Measurements from ENCODE around the gene DAP. TPM values are rescaled to one million over a fixed set of nuclear protein-coding genes. Genes with fewer than 3 reads are reported as not detected.

Gene DAP
- polyA plus RNA-seq, 1 donor (not counting 4 experiments of a cell fraction or from before 2014, with no cell fraction given): 30.4 TPM

GRCh38 chr5:10762776-10763500, 1.9 kb upstream of the DAP start:
- H3K27ac ChIP-seq (ENCODE audit: control insufficient read depth, insufficient read depth, low read length): no peak overlapping the region
- no peak overlapping the region for H3K4me3 ChIP-seq (ENCODE audit: control insufficient read depth in 2 of 3, extremely low read depth in 1 of 3, insufficient read depth in 2 of 3, low read depth in 1 of 3, low read length in 3 of 3)
- peaks cover 23% of the 10 kb centered on the region for H3K79me2 ChIP-seq (ENCODE audit: control insufficient read depth, insufficient read depth, low read length)
- H4K20me1 ChIP-seq (ENCODE audit: control insufficient read depth, extremely low read depth, insufficient read depth, low read length): no peaks in the 10 kb centered on the region
- H3K4me2 ChIP-seq (ENCODE audit: control insufficient read depth, extremely low read depth, insufficient read depth, low read depth, low read length): no peak overlapping the region
- no peak overlapping the region for H3K9ac ChIP-seq (ENCODE audit: control insufficient read depth, extremely low read depth, insufficient read depth, low read length)
- TF ChIP-seq CTCF (optimal IDR thresholded peaks at IDR 0.05 in 1 of 3, IDR thresholded peaks at IDR 0.05 in 1 of 3, conservative IDR thresholded peaks at IDR 0.05 in 1 of 3; ENCODE audit: extremely low read depth in 1 of 3, insufficient read depth in 2 of 3, low read length in 3 of 3) (no peak), EZH2 (IDR thresholded peaks at IDR 0.05; ENCODE audit: low read length) (no peak)
- no peak overlapping the region for H2AFZ ChIP-seq (ENCODE audit: control insufficient read depth, low read length)
- DNase-seq (ENCODE audit: low read depth, low spot score): no peak
- H3K9me3 ChIP-seq (ENCODE audit: control insufficient read depth, low read depth, low read length): no peaks in the 10 kb centered on the region
- dilution Hi-C loops (cut with MboI; ENCODE audit: extremely low pct_ligation_motif_present, low sequenced_read_pairs): no loop called here
- peaks cover 7% of the 10 kb centered on the region for H3K9me1 ChIP-seq (ENCODE audit: control insufficient read depth, extremely low read depth, insufficient read depth, low read length)
- peaks cover 16% of the 10 kb centered on the region for H3K4me1 ChIP-seq (ENCODE audit: control insufficient read depth, extremely low read depth, insufficient read depth, low read length)
- H3K36me3 ChIP-seq (ENCODE audit: control insufficient read depth in 2 of 2, extremely low read depth in 1 of 2, insufficient read depth in 2 of 2, low read length in 2 of 2): peaks cover 0 to 3% of the 10 kb centered on the region in 2 experiments
- no peak for FAIRE-seq
- H3K27me3 ChIP-seq (ENCODE audit: control insufficient read depth, extremely low read depth, insufficient read depth, low read length): no peaks in the 10 kb centered on the region

GRCh38 chr5:10761933-10762775, 1.1 kb upstream of the DAP start:
- H3K4me3 ChIP-seq (ENCODE audit: control insufficient read depth in 2 of 3, extremely low read depth in 1 of 3, insufficient read depth in 2 of 3, low read depth in 1 of 3, low read length in 3 of 3): peak overlapping the region in 2 of 3 experiments; percentile 60 to 63
- H3K9me1 ChIP-seq (ENCODE audit: control insufficient read depth, extremely low read depth, insufficient read depth, low read length): peaks cover 7% of the 10 kb centered on the region
- H3K79me2 ChIP-seq (ENCODE audit: control insufficient read depth, insufficient read depth, low read length): peaks cover 31% of the 10 kb centered on the region
- no peaks in the 10 kb centered on the region for H4K20me1 ChIP-seq (ENCODE audit: control insufficient read depth, extremely low read depth, insufficient read depth, low read length)
- peak overlapping the region; percentile 84 for H2AFZ ChIP-seq (ENCODE audit: control insufficient read depth, low read length)
- FAIRE-seq: no peak
- peak overlapping the region; percentile 76 for H3K4me2 ChIP-seq (ENCODE audit: control insufficient read depth, extremely low read depth, insufficient read depth, low read depth, low read length)
- DNase-seq (ENCODE audit: low read depth, low spot score): no peak
- dilution Hi-C loops (cut with MboI; ENCODE audit: extremely low pct_ligation_motif_present, low sequenced_read_pairs): no loop called here
- H3K36me3 ChIP-seq (ENCODE audit: control insufficient read depth in 2 of 2, extremely low read depth in 1 of 2, insufficient read depth in 2 of 2, low read length in 2 of 2): peaks cover 0 to 3% of the 10 kb centered on the region in 2 experiments
- no peaks in the 10 kb centered on the region for H3K27me3 ChIP-seq (ENCODE audit: control insufficient read depth, extremely low read depth, insufficient read depth, low read length)
- H3K27ac ChIP-seq (ENCODE audit: control insufficient read depth, insufficient read depth, low read length): peak overlapping the region; percentile 55
- TF ChIP-seq EZH2 (IDR thresholded peaks at IDR 0.05; ENCODE audit: low read length) (no peak), CTCF (optimal IDR thresholded peaks at IDR 0.05 in 1 of 3, IDR thresholded peaks at IDR 0.05 in 1 of 3, conservative IDR thresholded peaks at IDR 0.05 in 1 of 3; ENCODE audit: extremely low read depth in 1 of 3, insufficient read depth in 2 of 3, low read length in 3 of 3) (no peak)
- H3K9ac ChIP-seq (ENCODE audit: control insufficient read depth, extremely low read depth, insufficient read depth, low read length): peak overlapping the region; percentile 73
- peaks cover 21% of the 10 kb centered on the region for H3K4me1 ChIP-seq (ENCODE audit: control insufficient read depth, extremely low read depth, insufficient read depth, low read length)
- no peaks in the 10 kb centered on the region for H3K9me3 ChIP-seq (ENCODE audit: control insufficient read depth, low read depth, low read length)

All from keratinocyte (primary cell).